Dendritic cell treated with granulocyte-macrophage colony-stimulating factor and Interleukin-4, amounts not matched to agents 40 ng/mL and 50 ng/mL, for 4 days (primary cell): ENCODE data around the gene HS3ST5.
"Not testable (repeated sequence)": the region's sequence is repeated elsewhere in the genome, so short reads cannot be mapped to it uniquely, and the experiment has no call there.

Experiments
- H3K27ac Mint-ChIP-seq: one replicate; pipeline ENCODE4 v1.8.0; 2022; ENCODE audit warnings: mild to moderate bottlenecking, mixed read lengths
- H3K27me3 Mint-ChIP-seq: one replicate; pipeline ENCODE4 v1.8.0; 2022; ENCODE audit warnings: mild to moderate bottlenecking, mixed read lengths
- H3K36me3 Mint-ChIP-seq: one replicate; pipeline ENCODE4 v1.8.0; 2022; ENCODE audit warnings: low read depth, mixed read lengths
- H3K4me1 Mint-ChIP-seq: one replicate; pipeline ENCODE4 v1.8.0; 2022; ENCODE audit warnings: low read depth, mixed read lengths
- H3K4me3 Mint-ChIP-seq: one replicate; pipeline ENCODE4 v1.8.0; 2022; ENCODE audit warnings: mild to moderate bottlenecking, moderate library complexity, mixed read lengths
- H3K9me3 Mint-ChIP-seq: one replicate; pipeline ENCODE4 v1.8.0; 2022; ENCODE audit warnings: mixed read lengths
- intact Hi-C: fragments of 100-400 bp; cut with micrococcal nuclease; formaldehyde crosslinking; loops from one replicate; pipeline ENCODE4 v1.15.0; 2022

The HS3ST5 gene

GRCh38 chr6:114014106-114014505 lies 328.7 kb downstream of the HS3ST5 start:
- H3K4me1 Mint-ChIP-seq, intact Hi-C loops, H3K36me3 Mint-ChIP-seq, H3K4me3 Mint-ChIP-seq, H3K27ac Mint-ChIP-seq, H3K27me3 Mint-ChIP-seq, H3K9me3 Mint-ChIP-seq: not testable (repeated sequence)

GRCh38 chr6:114011486-114011885 lies 331.3 kb downstream of the HS3ST5 start:
- H3K4me1 Mint-ChIP-seq, H3K4me3 Mint-ChIP-seq, H3K27me3 Mint-ChIP-seq, intact Hi-C loops, H3K9me3 Mint-ChIP-seq, H3K36me3 Mint-ChIP-seq, H3K27ac Mint-ChIP-seq: not testable (repeated sequence)

- H3K4me1 Mint-ChIP-seq, result no peaks in the 10 kb centered on the region
- no peaks in the 10 kb centered on the region for H3K27me3 Mint-ChIP-seq
- H3K4me3 Mint-ChIP-seq, result no peak overlapping the region
- no peak overlapping the region for H3K27ac Mint-ChIP-seq
- no peaks in the 10 kb centered on the region for H3K9me3 Mint-ChIP-seq
- peaks cover 9% of the 10 kb centered on the region for H3K36me3 Mint-ChIP-seq
- intact Hi-C loops, result no loop called here
These were observed 332.3 kb downstream of the HS3ST5 start for GRCh38 chr6:114010540-114010939.

GRCh38 chr6:114009192-114009591 lies 333.6 kb downstream of the HS3ST5 start:
- peaks cover 9% of the 10 kb centered on the region for H3K36me3 Mint-ChIP-seq
- no peak overlapping the region for H3K4me3 Mint-ChIP-seq
- H3K27ac Mint-ChIP-seq, result no peak overlapping the region
- H3K27me3 Mint-ChIP-seq, result no peaks in the 10 kb centered on the region
- intact Hi-C loops, result no loop called here
- H3K9me3 Mint-ChIP-seq, result no peaks in the 10 kb centered on the region
- H3K4me1 Mint-ChIP-seq, result no peaks in the 10 kb centered on the region

GRCh38 chr6:114008331-114008730 lies 334.5 kb downstream of the HS3ST5 start:
- no peaks in the 10 kb centered on the region for H3K27me3 Mint-ChIP-seq
- no peak overlapping the region for H3K27ac Mint-ChIP-seq
- H3K4me3 Mint-ChIP-seq, result no peak overlapping the region
- intact Hi-C loops, result no loop called here
- H3K36me3 Mint-ChIP-seq, result peaks cover 9% of the 10 kb centered on the region
- no peaks in the 10 kb centered on the region for H3K4me1 Mint-ChIP-seq
- H3K9me3 Mint-ChIP-seq, result no peaks in the 10 kb centered on the region

- Mint-ChIP-seq H3K4me1 (no peaks in the 10 kb centered on the region), H3K27ac (no peak overlapping the region), H3K36me3 (peaks cover 9% of the 10 kb centered on the region), H3K9me3 (no peaks in the 10 kb centered on the region), H3K4me3 (no peak overlapping the region), H3K27me3 (no peaks in the 10 kb centered on the region)
- intact Hi-C loops, result no loop called here
These were observed 335.3 kb downstream of the HS3ST5 start for GRCh38 chr6:114007516-114007915.
